GM21526 (cell line): ENCODE results near the gene CDK4.
"Not testable (repeated sequence)": the region's sequence is repeated elsewhere in the genome, so short reads cannot be mapped to it uniquely, and the experiment has no call there.

Experiments used
- ATAC-seq: cut with Tn5 transposase; IDR thresholded peaks from one replicate; pipeline ENCODE4 v1.9.1; 2021; ENCODE audit warnings: moderate library complexity; ENCODE audit not compliant: unreplicated experiment, low FRiP score

CDK4 gene

GRCh38 chr12:57751788-57752667, at the start of gene CDK4:
CDK4 (minus strand) TSS chr12:57752310; CDS start chr12:57751717, 593 bp downstream.
- peak; percentile 63 for ATAC-seq

DNA sequence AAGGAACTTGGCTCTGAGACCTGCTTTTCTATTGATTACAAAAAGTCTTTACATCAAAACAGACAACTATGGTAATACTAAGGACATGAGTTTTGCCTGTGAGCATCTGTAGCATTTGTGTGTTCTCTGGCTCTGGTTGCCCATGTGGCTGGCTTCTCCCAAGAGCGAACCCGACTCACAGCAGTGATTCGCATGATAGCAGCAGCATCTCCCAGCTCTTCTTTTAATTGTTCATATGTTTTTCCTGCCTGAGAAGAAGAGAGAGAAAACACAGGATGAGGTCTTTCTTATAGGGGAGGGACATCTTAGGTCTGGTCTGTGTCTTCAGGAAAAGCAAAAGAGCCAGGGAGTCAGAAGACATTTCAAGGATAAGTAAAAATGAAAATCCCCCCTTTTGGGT, 48.9 kb upstream of the CDK4 start:
- ATAC-seq = no peak

- ATAC-seq = no peak
These were observed 45.8 kb upstream of the CDK4 start for GRCh38 chr12:57797933-57798332.

DNA sequence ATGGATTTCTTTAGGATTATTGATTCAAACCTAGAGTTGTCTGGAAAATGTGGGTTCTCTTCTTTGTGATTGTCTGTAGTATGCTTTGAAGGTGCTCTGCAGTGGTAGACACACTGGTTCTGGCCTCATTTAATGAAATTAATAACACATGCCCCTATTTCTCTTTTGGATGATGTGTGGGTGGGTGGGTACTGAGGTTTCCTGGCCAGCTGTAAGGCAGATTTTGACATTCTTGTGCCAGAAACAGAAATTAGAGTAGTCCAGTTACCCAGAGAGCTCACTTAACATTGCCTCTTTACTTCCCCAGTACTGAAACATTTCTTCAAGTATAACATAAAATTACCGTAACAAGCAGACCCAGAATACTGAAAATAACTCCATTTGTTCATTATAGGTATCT, 44.9 kb upstream of the CDK4 start:
- ATAC-seq = no peak

- no peak for ATAC-seq
These were observed 43.2 kb upstream of the CDK4 start for GRCh38 chr12:57795354-57795753.

DNA sequence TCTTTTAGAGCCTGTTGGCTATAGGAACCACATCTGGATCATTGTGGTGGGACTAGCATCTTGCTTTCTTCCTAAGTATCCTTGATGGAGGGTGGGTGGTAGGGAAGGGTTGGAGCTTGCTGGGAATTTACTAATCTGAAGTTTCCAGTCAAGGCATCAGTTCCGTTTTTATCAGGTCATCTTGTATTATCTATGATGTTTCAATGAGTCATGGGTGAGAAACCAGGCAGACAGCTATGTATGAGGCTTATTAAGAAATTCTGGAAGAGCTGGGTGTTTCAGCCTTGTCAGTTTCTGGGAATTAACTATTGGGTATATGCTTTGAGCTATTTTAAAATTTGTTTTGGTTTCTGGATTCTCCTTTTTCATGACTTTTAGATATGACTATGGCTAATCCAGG, 41.8 kb upstream of the CDK4 start:
- ATAC-seq = no peak

DNA sequence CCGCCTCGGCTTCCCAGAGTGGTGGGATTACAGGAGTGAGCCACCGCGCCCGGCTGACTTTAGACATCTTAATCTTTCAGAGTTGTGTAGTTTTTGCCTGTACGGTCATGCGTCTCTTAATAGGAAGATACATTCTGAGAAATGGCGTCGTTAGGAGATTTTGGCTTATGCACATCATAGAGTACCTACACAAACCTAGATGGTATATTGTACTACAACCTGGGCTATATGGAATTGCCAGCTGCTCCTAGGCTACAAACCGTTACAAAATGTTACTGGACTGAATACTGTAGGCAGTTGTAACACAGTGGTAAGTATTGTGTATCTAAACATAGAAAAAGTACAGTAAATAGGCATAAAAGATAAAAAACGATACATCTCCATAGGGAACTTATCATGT, 31.8 kb upstream of the CDK4 start:
- no peak for ATAC-seq

DNA sequence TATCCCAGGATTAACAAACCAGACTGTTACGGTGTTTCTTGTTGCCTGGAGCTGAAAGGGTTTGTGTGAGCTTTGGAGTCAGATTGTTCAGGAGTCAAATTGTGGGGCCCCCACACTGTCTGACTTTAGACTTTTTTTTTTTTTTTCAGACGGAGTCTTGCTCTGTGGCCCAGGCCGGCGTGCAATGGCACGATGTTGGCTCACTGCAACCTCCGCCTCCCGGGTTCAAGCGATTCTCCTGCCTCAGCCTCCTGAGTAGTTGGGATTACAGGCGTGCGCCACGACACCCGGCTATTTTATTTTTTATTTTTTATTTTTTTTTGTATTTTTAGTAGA, 31.3 kb upstream of the CDK4 start:
- no peak for ATAC-seq

DNA sequence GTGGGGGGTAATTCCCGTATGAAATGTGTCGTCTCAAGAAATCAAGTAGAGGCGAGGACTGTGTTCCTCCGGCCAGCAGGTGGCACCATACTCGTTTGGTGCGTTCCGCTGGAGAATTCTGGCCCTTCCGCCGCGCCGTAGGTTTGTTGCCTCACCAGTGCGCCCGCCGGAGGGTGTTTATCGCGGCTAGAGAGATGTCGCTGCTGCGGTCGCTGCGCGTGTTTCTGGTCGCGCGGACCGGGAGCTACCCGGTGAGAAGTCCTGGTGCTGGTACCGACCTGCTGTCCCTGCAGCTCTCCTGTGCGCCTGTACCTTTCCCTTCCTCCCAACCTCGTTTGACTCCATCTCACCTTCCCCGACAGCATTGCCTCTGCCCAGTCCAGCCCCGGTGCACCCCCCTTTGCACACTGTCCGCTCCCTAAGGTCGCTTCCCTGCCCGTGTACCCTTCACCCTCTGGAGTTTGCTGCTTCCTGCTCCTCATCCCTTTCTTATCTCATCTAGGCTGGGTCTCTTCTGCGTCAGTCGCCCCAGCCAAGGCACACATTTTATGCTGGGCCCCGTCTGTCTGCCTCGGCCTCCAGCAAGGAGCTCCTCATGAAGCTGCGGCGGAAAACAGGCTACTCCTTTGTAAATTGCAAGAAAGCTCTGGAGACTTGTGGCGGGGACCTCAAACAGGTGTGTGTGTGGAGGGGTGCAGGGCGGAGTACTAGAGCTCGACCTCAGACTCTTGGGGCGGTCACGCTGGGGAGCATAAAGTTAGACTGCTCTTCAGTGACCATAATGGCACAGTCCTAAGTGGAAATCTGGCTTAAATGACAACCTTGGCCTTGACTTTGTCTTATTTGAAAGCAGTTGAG, 30.7 kb upstream of the CDK4 start, which contains the start of gene TSFM:
TSS of gene TSFM (plus strand) at position 180 of the 858 bp plus-strand sequence. CDS start at position 195, 15 bp downstream.
- peak; percentile 75 for ATAC-seq

DNA sequence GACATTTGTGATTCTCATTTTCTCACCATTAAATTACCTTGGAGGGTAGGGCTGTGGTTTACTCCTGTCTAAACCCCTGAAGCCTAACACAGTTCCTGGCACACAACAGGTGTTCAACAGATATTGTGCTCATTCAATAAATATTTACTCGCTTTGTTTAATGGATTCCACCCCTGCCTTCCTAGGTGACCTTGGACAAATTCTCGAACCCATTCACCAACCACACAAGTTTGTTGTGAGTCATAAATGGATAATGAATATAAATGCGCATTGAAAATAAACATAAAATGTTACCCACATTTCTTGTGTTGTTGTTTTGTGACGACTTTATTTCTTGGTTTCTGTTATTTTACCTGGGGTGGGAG, 30.1 kb upstream of the CDK4 start:
- ATAC-seq = no peak

DNA sequence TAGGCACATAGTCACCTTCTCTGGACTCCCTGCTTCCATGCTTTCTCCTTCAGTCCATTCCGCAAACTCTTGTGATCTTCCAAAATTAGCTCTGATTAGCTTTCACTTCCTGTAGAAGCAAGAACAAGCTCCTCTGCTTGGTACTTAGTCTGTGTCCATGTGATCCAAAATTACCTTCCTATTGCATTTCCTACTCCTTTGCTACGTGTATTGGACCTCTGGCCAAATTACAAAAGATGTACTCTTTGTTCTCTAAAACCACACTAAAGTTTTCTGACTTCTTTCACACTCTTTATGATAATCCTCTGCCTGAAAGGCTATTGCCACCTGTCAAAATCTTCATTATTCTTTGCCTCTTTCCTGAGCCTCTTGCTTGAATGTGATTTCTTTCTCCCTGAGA, 29.7 kb upstream of the CDK4 start:
- ATAC-seq = no peak

DNA sequence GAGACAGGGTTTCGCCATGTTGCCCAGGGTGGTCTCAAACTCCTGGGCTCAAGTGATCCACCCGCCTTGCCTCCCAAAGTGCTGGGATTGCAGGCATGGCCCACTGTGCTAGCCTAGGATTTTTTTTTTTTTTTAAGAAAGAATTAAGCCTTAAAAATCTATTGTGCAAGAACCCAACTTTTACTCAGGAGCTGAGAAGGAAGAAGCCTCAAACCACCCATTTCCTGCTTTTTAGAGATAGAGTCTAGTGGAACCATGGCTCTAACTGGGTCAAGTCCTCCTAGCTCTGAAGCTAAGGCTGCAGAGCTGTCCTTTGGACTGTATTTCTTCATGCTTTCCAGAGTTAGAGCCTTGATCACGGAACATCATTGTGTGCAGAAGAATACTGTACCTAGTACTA, 29.1 kb upstream of the CDK4 start:
- no peak for ATAC-seq

GRCh38 chr12:57780284-57780897, 28.3 kb upstream of the CDK4 start:
- no peak for ATAC-seq

DNA sequence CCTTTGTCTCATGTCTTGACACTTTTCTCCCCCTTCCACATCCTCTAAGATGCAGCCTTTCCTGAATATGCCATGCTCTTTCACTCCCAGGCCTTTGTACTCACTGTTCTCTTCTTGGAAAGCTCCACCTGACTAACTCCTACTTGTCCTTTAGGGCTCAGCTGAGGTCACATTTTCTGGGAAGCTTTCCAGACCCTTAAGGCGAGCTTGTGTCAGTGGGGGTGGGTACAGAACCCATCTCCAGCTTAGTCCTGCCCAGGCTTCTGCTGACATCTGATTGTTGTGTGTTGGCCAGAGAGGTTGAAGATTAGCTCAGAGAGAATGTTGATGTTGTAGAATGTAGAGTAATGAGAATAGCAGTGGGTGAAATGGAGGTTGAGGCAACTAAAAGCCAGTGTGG, 27.6 kb upstream of the CDK4 start:
- no peak for ATAC-seq

DNA sequence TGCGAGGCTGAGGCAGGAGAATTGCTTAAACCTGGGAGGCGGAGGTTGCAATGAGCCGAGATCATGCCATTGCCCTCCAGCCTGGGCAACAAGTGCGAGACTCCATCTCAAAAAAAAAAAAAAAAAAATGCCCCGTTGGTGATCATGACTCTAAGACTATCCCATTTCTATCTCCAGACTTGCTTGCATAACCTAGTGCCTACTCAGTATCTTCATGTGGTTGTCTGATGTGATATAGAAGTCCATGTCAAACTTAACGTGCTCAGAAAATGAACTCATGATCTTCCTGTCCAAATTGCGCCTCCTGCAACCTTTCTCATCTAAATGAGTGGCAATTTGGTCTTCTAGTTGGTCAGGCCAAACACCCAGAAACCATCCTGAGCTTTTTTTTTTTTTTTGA, 25.8 kb upstream of the CDK4 start:
- no peak for ATAC-seq

- ATAC-seq = no peak
These were observed 25.3 kb upstream of the CDK4 start for GRCh38 chr12:57777367-57777766.

DNA sequence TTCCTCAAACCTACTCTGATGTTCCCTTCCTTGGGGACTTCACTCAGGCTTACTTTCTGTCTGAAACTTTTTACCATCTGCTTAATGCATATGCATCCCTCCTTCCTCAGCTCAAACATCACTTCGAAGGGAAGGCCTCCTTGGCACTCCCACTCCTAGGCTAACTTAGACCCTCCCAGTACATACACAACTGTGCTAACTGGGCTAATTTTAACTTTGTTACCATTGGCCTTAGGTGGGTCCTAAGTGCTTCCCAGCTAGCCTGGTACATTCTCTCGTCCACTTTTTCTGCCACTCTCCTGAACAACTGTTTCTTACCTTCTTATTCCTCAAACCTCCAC, 24.1 kb upstream of the CDK4 start:
- no peak for ATAC-seq

- ATAC-seq = no peak
These were observed 23.6 kb upstream of the CDK4 start for GRCh38 chr12:57775563-57776246.

- no peak for ATAC-seq
These were observed 22.9 kb upstream of the CDK4 start for GRCh38 chr12:57775044-57775443.

DNA sequence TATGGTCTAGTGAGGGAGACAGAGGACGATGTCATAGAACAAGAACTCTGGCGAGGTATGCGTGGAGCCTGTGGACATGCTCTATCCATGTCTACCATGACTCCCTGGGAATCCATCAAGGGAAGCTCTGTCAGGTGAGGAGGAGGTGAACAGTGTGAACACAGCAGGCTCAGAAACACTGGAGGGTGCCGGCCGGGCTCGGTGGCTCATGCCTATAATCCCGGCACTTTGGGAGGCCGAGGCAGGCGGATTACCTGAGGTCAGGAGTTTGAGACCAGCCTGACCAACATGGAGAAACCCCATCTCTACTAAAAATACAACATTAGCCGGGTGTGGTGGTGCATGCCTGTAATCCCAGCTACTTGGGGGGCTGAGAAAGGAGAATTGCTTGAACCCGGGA, 22.5 kb upstream of the CDK4 start:
- not testable (repeated sequence) for ATAC-seq
